OCI-LY3 (cell line): Measurements from ENCODE around the gene PBX3.

ENCODE experiments used
- CTCF ChIP-seq: fragments of 200-600, 300-600 bp; sonication (generic); IDR thresholded peaks from 2 replicates; pipeline ENCODE4 v1.5.1; 2014; ENCODE audit warnings: antibody characterized with exemption, low read length, low read depth
- EZH2phosphoT487 ChIP-seq: fragments of 200-600 bp; shearing (Covaris generic); IDR thresholded peaks from 2 replicates; pipeline ENCODE4 v1.6.1; 2018; ENCODE audit warnings: antibody characterized with exemption, mixed run types, low read depth

- TF ChIP-seq CTCF (no peak), EZH2phosphoT487 (no peak)
Observed at GRCh38 chr9:125749951-125750626, 2.9 kb downstream of the PBX3 start.
